ENCODE results near the gene MMP17. TPM values are rescaled to one million over a fixed set of nuclear protein-coding genes. Genes with fewer than 3 reads are reported as not detected.

The MMP17 gene
- total and polyA plus RNA-seq, 10 of the 15 experiments (the other 5 are each of a cell fraction or from before 2014, with no cell fraction given): 0.11 to 0.28 (median 0.23) TPM; not detected in 7

GRCh38 chr12:131847456-131847855 is 19.3 kb downstream of the MMP17 start (continued):
- TF ChIP-seq PRDM15 (CRISPR knock-in tag; IDR thresholded peaks at IDR 0.05): no peak
- no peak for TF ChIP-seq POU2F2 (IDR thresholded peaks at IDR 0.05; ENCODE audit: borderline replicate concordance, low read depth, low read length)
- TF ChIP-seq IRF4 (IDR thresholded peaks at IDR 0.05; ENCODE audit: low read depth, low read length): no peak
- TF ChIP-seq SIN3A (IDR thresholded peaks at IDR 0.05; ENCODE audit: low read depth, low read length): no peak
- no peak for TF ChIP-seq IKZF1 (conservative IDR thresholded peaks at IDR 0.05)
- TF ChIP-seq NR2C1 (IDR thresholded peaks at IDR 0.05): no peak
- TF ChIP-seq ETV6 (conservative IDR thresholded peaks at IDR 0.05 in 1 of 2, IDR thresholded peaks at IDR 0.05 in 1 of 2; ENCODE audit: borderline replicate concordance in 1 of 2, low read depth in 1 of 2): no peak
- no peak for TF ChIP-seq TAF1 (IDR thresholded peaks at IDR 0.05; ENCODE audit: borderline replicate concordance, low read depth, low read length)

GRCh38 chr12:131848753-131849152 is 20.6 kb downstream of the MMP17 start:
- in situ Hi-C loops (cut with MboI): no loop called here
- RAD21 ChIA-PET (ENCODE audit: unreplicated experiment): no interaction called here
- Histone ChIP-seq H3K4me2 (ENCODE audit: control insufficient read depth, insufficient read depth) (no peak overlapping the region), H4K20me1 (ENCODE audit: control insufficient read depth, insufficient read depth) (no peaks in the 10 kb centered on the region), H3K9me3 (replicated peaks; ENCODE audit: control insufficient read depth, insufficient read depth, low read length) (no peaks in the 10 kb centered on the region), H3K36me3 (ENCODE audit: control insufficient read depth in 2 of 2, insufficient read depth in 2 of 2, low read length in 1 of 2) (no peaks in the 10 kb centered on the region), H3K4me1 (ENCODE audit: control insufficient read depth, insufficient read depth, low read length) (peaks cover 3% of the 10 kb centered on the region; the same call in 1 of the 2 replicates), H3K27ac (ENCODE audit: control insufficient read depth, insufficient read depth) (no peak overlapping the region), H3K27me3 (replicated peaks in 1 of 2; ENCODE audit: control insufficient read depth in 2 of 2, insufficient read depth in 2 of 2, low read length in 1 of 2) (no peaks in the 10 kb centered on the region), H3K4me3 (no peak overlapping the region), H3K79me2 (ENCODE audit: control insufficient read depth, insufficient read depth, low read length) (no peaks in the 10 kb centered on the region), H3K9ac (ENCODE audit: control insufficient read depth, insufficient read depth, low read length) (no peak overlapping the region), H2AFZ (ENCODE audit: control insufficient read depth, low read depth, low read length) (no peak overlapping the region)
- SMC1A ChIA-PET (ENCODE audit: uncharacterized antibody, unreplicated experiment): no interaction called here
- CTCF ChIA-PET: no interaction called here
- FAIRE-seq (no peak), ATAC-seq (no peak), DNase-seq (ENCODE audit: low read depth, low spot score) (no peak)
- POLR2A ChIA-PET: no interaction called here
- 67% methylated on average over 23 of the region's 24 CpGs for WGBS (ENCODE audit: insufficient coverage, insufficient replicate concordance, low lambda C conversion rate, missing lambda C conversion rate)
- intact Hi-C loops (cut with micrococcal nuclease; ENCODE audit: unreplicated experiment): no loop called here
- TF ChIP-seq SRF (IDR thresholded peaks at IDR 0.05; ENCODE audit: low read depth in 2 of 2, low read length in 2 of 2) (no peak), USF1 (IDR thresholded peaks at IDR 0.05; ENCODE audit: borderline replicate concordance, extremely low read length, insufficient read depth, low read depth, low read length) (no peak), HDAC6 (IDR thresholded peaks at IDR 0.05; ENCODE audit: unreplicated experiment) (no peak), ZNF384 (IDR thresholded peaks at IDR 0.05; ENCODE audit: borderline replicate concordance, low read depth, low read length) (no peak), NR2C2 (IDR thresholded peaks at IDR 0.05; ENCODE audit: borderline replicate concordance, control insufficient read depth, insufficient read length, low read depth) (no peak), POLR2A (IDR thresholded peaks at IDR 0.05; ENCODE audit: low read depth, low read length) (no peak), PML (IDR thresholded peaks at IDR 0.05; ENCODE audit: low read length) (no peak), BMI1 (IDR thresholded peaks at IDR 0.05; ENCODE audit: borderline replicate concordance) (no peak), CBX3 (IDR thresholded peaks at IDR 0.05; ENCODE audit: borderline replicate concordance, low read depth) (no peak)
- no TSS peak for BruUV-seq (replicated peaks)

Measured in GM12878 (cell line).